ENCODE data around the gene EPB41L4B. TPM values are rescaled to one million over a fixed set of nuclear protein-coding genes. Genes with fewer than 3 reads are reported as not detected.
A peak's percentile ranks its signal among the peaks of the same experiment; 100 is the strongest.
"Not testable (repeated sequence)": the region's sequence is repeated elsewhere in the genome, so short reads cannot be mapped to it uniquely, and the experiment has no call there.

EPB41L4B gene
- total RNA-seq, 2 donors from 2014 or later = 87.3 to 151 TPM

DNA sequence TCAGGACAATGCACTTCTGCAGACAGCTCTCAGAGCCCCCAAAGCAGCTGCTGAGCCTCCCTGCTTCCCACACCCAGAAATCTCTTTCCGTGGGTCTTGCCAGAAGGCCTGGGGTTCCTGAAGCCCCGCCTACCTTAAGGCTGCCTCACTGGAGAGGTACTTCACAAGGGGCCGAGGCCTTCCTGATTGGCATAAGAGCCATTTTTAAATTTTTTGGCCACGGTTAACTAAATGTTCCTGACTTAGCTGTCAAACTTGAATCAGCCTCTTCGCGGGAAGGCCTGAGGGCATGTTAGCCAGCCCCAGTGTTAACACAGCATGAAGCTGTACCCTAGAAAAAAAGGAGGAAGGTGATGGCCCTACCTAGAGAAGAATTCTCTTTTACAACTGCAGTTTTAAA, 20.7 kb upstream of the EPB41L4B start:
- H3K4me3 ChIP-seq = no peak overlapping the region
- H3K4me1 ChIP-seq = peaks cover 3% of the 10 kb centered on the region
- intact Hi-C loops (cut with DNase I) = no loop called here
- TF ChIP-seq, protein P1, sequence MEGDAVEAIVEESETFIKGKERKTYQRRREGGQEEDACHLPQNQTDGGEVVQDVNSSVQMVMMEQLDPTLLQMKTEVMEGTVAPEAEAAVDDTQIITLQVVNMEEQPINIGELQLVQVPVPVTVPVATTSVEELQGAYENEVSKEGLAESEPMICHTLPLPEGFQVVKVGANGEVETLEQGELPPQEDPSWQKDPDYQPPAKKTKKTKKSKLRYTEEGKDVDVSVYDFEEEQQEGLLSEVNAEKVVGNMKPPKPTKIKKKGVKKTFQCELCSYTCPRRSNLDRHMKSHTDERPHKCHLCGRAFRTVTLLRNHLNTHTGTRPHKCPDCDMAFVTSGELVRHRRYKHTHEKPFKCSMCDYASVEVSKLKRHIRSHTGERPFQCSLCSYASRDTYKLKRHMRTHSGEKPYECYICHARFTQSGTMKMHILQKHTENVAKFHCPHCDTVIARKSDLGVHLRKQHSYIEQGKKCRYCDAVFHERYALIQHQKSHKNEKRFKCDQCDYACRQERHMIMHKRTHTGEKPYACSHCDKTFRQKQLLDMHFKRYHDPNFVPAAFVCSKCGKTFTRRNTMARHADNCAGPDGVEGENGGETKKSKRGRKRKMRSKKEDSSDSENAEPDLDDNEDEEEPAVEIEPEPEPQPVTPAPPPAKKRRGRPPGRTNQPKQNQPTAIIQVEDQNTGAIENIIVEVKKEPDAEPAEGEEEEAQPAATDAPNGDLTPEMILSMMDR (IDR thresholded peaks at IDR 0.05) = no peak
- H3K9me3 ChIP-seq = no peaks in the 10 kb centered on the region
- H3K9ac ChIP-seq (ENCODE audit: low read depth in 2 of 2, low read length in 2 of 2) = no peak overlapping the region
- H3K27ac ChIP-seq = no peak overlapping the region
- no peaks in the 10 kb centered on the region for H3K27me3 ChIP-seq
- DNase-seq = no peak
- no peaks in the 10 kb centered on the region for H3K36me3 ChIP-seq

DNA sequence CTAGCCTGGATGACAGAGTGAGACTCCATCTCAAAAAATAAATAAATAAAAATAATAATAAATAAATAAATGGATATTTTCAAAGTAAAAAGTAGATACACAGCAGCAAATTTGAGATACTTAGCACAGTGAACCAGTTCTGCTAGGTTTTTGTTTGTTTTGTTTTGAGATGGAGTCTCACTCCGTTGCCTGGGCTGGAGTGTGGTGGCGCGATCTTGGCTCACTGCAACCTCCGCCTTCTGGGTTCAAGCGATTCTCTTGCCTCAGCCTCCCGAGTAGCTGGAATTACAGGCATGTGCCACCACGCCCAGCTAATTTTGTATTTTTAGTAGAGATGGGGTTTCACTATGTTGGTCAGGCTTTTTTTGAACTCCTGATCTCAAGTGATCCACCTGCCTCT, 20.1 kb upstream of the EPB41L4B start:
- H3K9me3 ChIP-seq; H3K27ac ChIP-seq; H3K4me3 ChIP-seq; H3K27me3 ChIP-seq; H3K4me1 ChIP-seq; DNase-seq; intact Hi-C loops (cut with DNase I); H3K36me3 ChIP-seq; H3K9ac ChIP-seq (ENCODE audit: low read depth in 2 of 2, low read length in 2 of 2): not testable (repeated sequence)

DNA sequence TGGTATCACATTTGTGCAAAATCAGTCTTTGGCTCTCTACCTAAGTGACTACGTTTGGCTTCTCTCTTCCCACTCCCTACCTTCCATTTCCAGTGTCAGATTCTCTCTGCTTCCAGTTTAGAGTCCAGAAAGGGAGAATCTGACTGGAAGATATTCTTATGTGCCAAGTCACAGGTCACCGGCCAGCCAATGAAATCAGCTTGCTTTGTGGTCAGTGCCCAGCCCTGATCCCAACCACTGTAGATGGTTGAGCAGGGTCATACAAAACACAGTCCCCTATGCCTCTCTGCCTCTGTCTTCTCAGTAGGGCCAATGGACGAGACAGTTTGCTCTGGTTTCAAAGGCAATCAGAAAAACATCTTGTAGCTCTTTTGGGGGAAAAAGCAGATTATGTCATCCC, 15.6 kb upstream of the EPB41L4B start:
- TF ChIP-seq, protein P1 (IDR thresholded peaks at IDR 0.05) = no peak
- H3K9ac ChIP-seq (ENCODE audit: low read depth in 2 of 2, low read length in 2 of 2) = no peak overlapping the region
- intact Hi-C loops (cut with DNase I) = no loop called here

DNA sequence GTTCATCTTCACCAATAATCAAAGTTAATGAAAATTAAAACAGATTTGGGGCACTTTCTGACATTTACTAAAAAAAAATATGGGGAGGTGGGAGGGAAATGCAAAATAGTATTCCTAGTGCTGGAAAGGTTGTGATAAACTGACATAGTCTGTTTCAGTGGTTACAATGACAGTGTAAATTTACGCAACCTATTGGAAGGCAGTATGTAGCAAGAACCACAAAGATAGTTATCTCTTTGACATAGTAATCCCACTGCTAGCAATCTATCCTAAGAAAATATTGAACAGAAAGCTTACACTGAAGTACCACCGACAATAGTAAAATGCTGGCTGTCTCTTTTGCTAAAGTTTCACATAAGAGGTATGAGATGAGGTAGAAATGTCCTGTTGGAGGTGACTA, 15.1 kb upstream of the EPB41L4B start:
- Histone ChIP-seq H3K27ac (no peak overlapping the region), H3K36me3 (no peaks in the 10 kb centered on the region), H3K4me3 (no peak overlapping the region), H3K27me3 (no peaks in the 10 kb centered on the region), H3K9ac (ENCODE audit: low read depth in 2 of 2, low read length in 2 of 2) (no peak overlapping the region), H3K4me1 (no peaks in the 10 kb centered on the region), H3K9me3 (no peaks in the 10 kb centered on the region)
- TF ChIP-seq, protein P1 (IDR thresholded peaks at IDR 0.05) = no peak
- intact Hi-C loops (cut with DNase I) = no loop called here
- no peak for DNase-seq

More for the DNA sequence above, 15.6 kb upstream of the EPB41L4B start:
- H3K27ac ChIP-seq = no peak overlapping the region
- no peaks in the 10 kb centered on the region for H3K4me1 ChIP-seq
- H3K27me3 ChIP-seq = no peaks in the 10 kb centered on the region
- no peaks in the 10 kb centered on the region for H3K36me3 ChIP-seq
- no peaks in the 10 kb centered on the region for H3K9me3 ChIP-seq
- DNase-seq = no peak
- H3K4me3 ChIP-seq = no peak overlapping the region

DNA sequence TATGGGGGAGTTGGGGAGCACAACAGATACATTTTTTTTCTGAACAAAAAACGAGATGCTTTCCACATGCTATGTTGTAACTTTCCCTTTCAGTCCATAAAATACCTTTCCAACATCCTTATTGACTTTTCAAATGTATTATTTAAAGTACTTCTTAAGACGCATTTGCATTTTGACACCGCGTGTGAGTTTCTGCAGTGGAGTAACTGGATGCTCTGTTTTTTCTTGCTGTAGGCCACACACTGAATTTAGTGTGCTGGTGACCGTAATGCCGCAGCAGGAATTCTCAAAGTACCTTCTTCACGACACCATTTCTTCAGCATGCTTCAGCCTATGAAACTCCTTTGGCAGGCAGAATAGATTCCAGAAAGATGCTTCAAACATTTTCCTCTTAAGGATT, 14.3 kb upstream of the EPB41L4B start:
- TF ChIP-seq, protein P1 (IDR thresholded peaks at IDR 0.05) = no peak
- Histone ChIP-seq H3K27ac (no peak overlapping the region), H3K4me3 (no peak overlapping the region), H3K9ac (ENCODE audit: low read depth in 2 of 2, low read length in 2 of 2) (no peak overlapping the region), H3K4me1 (no peaks in the 10 kb centered on the region), H3K27me3 (no peaks in the 10 kb centered on the region), H3K36me3 (no peaks in the 10 kb centered on the region), H3K9me3 (no peaks in the 10 kb centered on the region)
- no peak for DNase-seq
- intact Hi-C loops (cut with DNase I) = no loop called here

DNA sequence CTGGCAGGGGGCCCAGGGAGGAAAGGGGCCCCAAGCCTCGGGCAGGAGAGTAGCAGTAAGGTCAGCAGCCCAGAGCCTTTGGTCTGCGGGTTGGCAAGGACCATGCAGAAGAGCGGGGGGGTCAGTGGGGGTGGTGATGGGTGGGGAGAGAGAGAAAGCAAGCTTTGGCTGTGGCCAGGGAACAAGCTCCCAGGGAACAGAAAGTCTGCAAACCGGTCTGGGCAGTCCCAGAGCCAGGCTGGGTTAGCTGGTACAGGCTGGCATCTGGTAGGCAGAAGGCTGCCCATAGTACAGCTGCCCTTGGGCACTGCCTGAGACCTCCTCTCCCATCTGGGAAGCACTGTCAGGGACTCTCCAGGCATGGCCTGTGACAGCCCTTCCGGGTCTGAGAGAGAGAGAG, 10.5 kb upstream of the EPB41L4B start:
- H3K9ac ChIP-seq (ENCODE audit: low read depth in 2 of 2, low read length in 2 of 2) = no peak overlapping the region
- H3K4me1 ChIP-seq = no peaks in the 10 kb centered on the region
- no peak overlapping the region for H3K4me3 ChIP-seq
- H3K36me3 ChIP-seq = no peaks in the 10 kb centered on the region
- H3K27me3 ChIP-seq = no peaks in the 10 kb centered on the region
- H3K9me3 ChIP-seq = no peaks in the 10 kb centered on the region
- DNase-seq = peak; percentile 86
- intact Hi-C loops (cut with DNase I) = no loop called here
- H3K27ac ChIP-seq = peak overlapping the region; percentile 44
- TF ChIP-seq, protein P1 (IDR thresholded peaks at IDR 0.05) = no peak

Measured in colonic mucosa (tissue), 4 donors.